Coronary artery (tissue), 2 donors: ENCODE results near the gene FAM210A.
"Not testable (repeated sequence)": the region's sequence is repeated elsewhere in the genome, so short reads cannot be mapped to it uniquely, and the experiment has no call there.

ENCODE experiments used
- DNase-seq: peaks from one replicate; pipeline ENCODE4 v3.0.0-alpha.2; 2017; ENCODE audit warnings: low spot score
- H3K27ac ChIP-seq, 2 donors: fragments of 200-600 bp; sonication (generic); one replicate each; pipeline ENCODE4 v1.5.1; 2016 to 2019
- H3K4me3 ChIP-seq: fragments of 200-600 bp; sonication (generic); 2 replicates; pipeline ENCODE4 v1.5.1; 2016; ENCODE audit warnings: mild to moderate bottlenecking, moderate library complexity
- TF ChIP-seq, protein P1 (sequence below): fragments of 200-600 bp; sonication (generic); IDR thresholded peaks from one replicate; pipeline ENCODE4 v1.5.1; 2019; ENCODE audit warnings: antibody characterized with exemption

Gene FAM210A

DNA sequence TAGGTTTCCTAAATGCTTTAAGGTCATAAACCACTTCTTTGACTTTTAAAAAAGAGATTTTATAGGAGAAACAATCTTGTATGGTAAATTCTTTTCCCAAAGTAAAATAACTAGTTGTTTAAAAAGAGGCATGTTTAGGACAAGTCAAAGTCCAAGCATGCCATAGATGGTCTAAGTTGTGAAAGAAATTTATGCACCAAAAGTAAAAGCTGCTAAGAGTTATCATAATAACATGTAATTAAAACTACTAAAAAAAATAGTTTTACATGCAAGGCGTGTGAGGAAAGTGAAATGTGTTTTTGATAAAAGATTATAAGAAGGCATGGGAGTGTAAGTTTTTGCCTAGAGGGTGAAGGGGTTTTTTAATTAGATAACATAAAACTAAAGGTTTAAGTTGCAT, 22.5 kb downstream of the FAM210A start:
- no peak for DNase-seq
- Histone ChIP-seq H3K27ac (no peak overlapping the region), H3K4me3 (no peak overlapping the region)
- TF ChIP-seq, protein P1, sequence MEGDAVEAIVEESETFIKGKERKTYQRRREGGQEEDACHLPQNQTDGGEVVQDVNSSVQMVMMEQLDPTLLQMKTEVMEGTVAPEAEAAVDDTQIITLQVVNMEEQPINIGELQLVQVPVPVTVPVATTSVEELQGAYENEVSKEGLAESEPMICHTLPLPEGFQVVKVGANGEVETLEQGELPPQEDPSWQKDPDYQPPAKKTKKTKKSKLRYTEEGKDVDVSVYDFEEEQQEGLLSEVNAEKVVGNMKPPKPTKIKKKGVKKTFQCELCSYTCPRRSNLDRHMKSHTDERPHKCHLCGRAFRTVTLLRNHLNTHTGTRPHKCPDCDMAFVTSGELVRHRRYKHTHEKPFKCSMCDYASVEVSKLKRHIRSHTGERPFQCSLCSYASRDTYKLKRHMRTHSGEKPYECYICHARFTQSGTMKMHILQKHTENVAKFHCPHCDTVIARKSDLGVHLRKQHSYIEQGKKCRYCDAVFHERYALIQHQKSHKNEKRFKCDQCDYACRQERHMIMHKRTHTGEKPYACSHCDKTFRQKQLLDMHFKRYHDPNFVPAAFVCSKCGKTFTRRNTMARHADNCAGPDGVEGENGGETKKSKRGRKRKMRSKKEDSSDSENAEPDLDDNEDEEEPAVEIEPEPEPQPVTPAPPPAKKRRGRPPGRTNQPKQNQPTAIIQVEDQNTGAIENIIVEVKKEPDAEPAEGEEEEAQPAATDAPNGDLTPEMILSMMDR: no peak

DNA sequence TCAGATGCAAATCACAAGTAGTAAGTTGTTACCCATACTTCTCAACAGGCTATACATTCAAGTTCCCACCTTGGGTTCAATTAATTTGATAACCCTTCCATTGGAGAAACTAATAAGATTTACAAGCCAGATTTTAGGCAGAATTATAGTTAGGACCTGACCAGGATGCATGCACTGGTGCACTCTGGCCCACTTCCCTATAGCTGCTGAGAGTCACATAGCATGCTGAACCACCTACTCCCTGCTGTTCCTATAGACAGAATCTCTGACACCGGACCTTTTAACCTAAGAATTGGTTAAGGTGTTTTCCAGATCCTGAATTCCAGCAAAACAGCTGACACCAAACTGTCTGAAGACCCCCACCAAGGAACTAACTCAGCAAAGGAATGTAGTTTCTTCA, 26.2 kb downstream of the FAM210A start:
- H3K27ac ChIP-seq: no peak overlapping the region
- TF ChIP-seq, protein P1: no peak
- no peak overlapping the region for H3K4me3 ChIP-seq
- no peak for DNase-seq

DNA sequence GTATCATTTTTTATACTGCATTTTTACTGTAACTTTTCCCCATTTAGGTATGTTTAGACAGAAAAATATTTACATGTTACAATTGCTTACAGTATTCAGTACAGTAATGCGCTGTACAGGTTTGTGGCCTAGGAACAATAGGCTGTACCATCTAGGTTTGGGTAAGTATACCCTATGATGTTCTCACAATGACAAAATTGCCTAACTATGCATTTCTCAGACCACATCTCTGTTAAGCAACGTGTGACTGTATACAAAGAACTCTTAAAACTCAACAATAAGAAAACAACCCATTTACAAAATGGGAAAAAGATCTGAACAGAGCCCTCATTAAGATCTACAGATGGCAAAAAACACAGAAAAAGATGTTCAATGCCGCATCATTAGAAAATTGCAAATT, 29.4 kb downstream of the FAM210A start:
- no peak overlapping the region for H3K27ac ChIP-seq
- no peak for DNase-seq
- no peak overlapping the region for H3K4me3 ChIP-seq
- TF ChIP-seq, protein P1: no peak

DNA sequence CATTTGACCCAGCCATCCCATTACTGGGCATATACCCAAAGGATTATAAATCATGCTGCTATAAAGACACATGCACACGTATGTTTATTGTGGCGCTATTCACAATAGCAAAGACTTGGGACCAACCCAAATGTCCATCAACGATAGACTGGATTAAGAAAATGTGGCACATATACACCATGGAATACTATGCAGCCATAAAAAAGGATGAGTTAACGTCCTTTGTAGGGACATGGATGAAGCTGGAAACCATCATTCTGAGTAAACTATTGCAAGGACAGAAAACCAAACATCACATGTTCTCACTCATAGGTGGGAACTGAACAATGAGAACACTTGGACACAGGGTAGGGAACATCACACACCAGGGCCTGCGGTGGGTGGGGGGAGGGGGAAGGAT, 31.0 kb downstream of the FAM210A start:
- not testable (repeated sequence) for DNase-seq, H3K27ac ChIP-seq, H3K4me3 ChIP-seq

DNA sequence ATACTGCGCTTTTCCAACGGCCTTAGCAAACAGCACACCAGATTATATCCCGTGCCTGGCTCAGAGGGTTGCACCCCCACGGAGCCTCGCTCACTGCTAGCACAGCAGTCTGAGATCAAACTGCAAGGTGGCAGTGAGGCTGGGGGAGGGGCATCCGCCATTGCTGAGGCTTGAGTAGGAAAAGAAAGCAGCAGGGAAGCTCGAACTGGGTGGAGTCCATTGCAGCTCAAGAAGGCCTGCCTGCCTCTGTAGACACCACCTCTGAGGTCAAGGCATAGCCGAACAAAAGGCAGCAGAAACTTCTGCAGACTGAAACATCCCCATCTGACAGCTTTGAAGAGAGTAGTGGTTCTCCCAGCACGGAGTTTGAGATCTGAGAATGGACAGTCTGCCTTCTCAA, 36.3 kb downstream of the FAM210A start:
- not testable (repeated sequence) for DNase-seq, H3K4me3 ChIP-seq, H3K27ac ChIP-seq

DNA sequence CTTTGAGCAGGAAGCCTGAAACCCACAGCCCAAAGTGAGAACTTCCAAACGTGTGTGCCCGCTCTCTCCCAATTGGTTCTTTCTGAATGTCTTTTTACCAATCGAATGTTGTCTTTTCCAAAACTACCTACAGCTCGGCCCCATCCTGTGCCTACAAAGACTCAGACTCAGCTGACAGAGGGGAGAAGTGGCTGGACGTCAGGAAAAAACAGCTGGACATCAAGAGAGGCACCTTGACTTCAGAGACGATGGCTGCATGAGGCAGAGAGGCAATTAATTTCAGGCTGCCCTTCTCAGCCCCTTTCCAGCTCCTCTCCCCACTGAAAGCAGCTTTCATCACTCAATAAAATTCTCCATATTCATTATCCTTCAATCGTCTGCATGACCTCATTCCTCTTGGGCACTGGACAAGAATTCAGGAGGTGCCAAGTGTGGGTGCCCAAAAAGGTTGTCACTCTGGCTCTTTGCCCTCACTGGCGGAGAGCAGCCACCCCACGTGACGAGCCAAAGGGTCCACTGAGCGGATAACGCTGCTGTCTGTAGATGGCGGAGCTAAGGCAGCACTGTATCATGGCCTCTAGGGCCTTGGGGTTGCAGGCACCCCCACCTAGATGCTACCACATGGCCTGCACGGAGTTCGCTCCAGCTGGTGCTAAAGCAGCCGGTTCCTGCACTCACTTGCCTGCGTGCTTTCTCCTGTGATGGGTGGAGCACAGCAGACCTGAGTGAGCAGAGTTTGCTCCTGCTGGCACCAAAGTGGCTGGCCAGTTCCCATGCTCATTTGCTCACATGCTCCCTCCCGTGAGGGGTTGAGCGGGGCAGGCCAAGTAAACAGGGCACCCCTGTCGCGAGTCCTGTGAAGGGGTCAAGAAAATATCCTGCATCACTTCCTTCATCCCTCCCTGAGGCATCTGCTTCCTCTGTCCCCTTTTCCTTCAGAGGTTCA, 37.9 kb downstream of the FAM210A start:
- Histone ChIP-seq H3K4me3 (no peak overlapping the region), H3K27ac (no peak overlapping the region)
- TF ChIP-seq, protein P1: no peak
- DNase-seq: no peak

DNA sequence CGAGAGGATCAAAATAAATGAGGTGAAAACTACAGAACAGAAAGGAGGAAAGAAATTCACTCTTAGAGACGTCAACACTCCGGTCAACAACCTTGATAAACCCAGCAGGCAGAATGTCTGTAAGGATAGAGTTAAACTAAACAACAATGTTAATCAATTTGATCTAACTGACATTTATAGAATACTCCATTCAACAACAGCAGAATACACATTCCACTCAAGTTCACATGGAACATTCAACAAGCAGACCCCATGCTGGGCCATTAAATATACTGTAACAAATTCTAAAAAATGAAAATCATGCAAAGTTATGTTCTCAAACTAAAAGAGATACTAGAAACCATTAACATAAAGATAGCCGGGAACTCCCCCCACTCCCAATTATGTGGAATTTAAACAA, 41.8 kb downstream of the FAM210A start:
- no peak overlapping the region for H3K4me3 ChIP-seq
- TF ChIP-seq, protein P1: no peak
- DNase-seq: no peak
- no peak overlapping the region for H3K27ac ChIP-seq

DNA sequence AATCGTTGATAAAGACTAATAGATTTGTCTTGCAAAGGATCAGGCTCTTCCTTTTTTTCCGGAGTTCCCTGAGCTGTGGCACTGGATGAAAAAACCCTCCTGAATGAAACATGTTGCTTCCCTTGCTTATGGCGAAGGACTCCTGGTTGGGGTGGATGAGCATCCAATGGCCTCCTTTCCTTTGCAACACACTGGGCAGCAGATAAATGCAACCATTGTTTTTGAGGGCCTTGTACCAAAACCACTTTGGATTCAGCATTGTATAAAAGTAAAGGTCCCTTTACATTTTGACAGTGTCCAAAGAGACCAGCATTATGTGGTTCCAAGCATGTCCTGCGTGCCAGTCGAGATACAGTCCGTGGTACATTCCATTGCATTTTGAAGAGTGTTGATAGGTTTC, 44.7 kb downstream of the FAM210A start:
- H3K27ac ChIP-seq: no peak overlapping the region
- no peak overlapping the region for H3K4me3 ChIP-seq
- no peak for DNase-seq
- TF ChIP-seq, protein P1: no peak
